Neuronal stem cell (in vitro differentiated cells): ENCODE results near the gene SCFD2.

Source experiments
- DNase-seq: peaks from one replicate; pipeline ENCODE4 v3.0.0-alpha.2; 2013; ENCODE audit warnings: low spot score
- H2AFZ ChIP-seq: one replicate; pipeline ENCODE4 v1.6.1; 2013; ENCODE audit warnings: mild to moderate bottlenecking, low read length, inconsistent platforms
- H2AK5ac ChIP-seq: 2 replicates; pipeline ENCODE4 v1.6.1; 2013; ENCODE audit warnings: low read depth, mild to moderate bottlenecking, inconsistent platforms, low read length, moderate library complexity, mixed read lengths
- H2BK120ac ChIP-seq: 2 replicates; pipeline ENCODE4 v1.6.1; 2013; ENCODE audit warnings: low read depth, mild to moderate bottlenecking, inconsistent platforms, low read length, moderate library complexity, mixed read lengths
- H2BK12ac ChIP-seq: one replicate; pipeline ENCODE4 v1.6.1; 2013; ENCODE audit warnings: low read length, inconsistent platforms
- H2BK15ac ChIP-seq: 2 replicates; pipeline ENCODE4 v1.6.1; 2013; ENCODE audit warnings: mild to moderate bottlenecking, low read length, inconsistent platforms, mixed read lengths
- H2BK5ac ChIP-seq: one replicate; pipeline ENCODE4 v1.6.1; 2013; ENCODE audit warnings: inconsistent platforms, mild to moderate bottlenecking, low read length, moderate library complexity
- H3K14ac ChIP-seq: one replicate; pipeline ENCODE4 v1.6.1; 2013; ENCODE audit warnings: low read length, inconsistent platforms
- H3K18ac ChIP-seq: 2 replicates; pipeline ENCODE4 v1.6.1; 2013; ENCODE audit warnings: low read length, inconsistent platforms
- H3K23ac ChIP-seq: 2 replicates; pipeline ENCODE4 v1.6.1; 2013; ENCODE audit warnings: low read depth, mild to moderate bottlenecking, mixed read lengths, low read length, inconsistent platforms; ENCODE audit not compliant: poor library complexity
- H3K27ac ChIP-seq: replicated peaks from 3 replicates; pipeline ENCODE4 v1.5.1; 2013; ENCODE audit warnings: low read length, inconsistent platforms
- H3K27me3 ChIP-seq, 3 experiments: 2 replicates each; pipeline ENCODE4 v1.6.1; 2013; ENCODE audit warnings: low read length in 3 of 3, mild to moderate bottlenecking in 2 of 3, inconsistent platforms in 1 of 3, low read depth in 1 of 3, mixed read lengths in 1 of 3, moderate library complexity in 1 of 3; ENCODE audit not compliant: control insufficient read depth in 3 of 3, insufficient read depth in 3 of 3
- H3K36me3 ChIP-seq, 2 donors: replicated peaks in 1 of 2; 2 replicates each; pipeline ENCODE4 v1.6.1; 2013; ENCODE audit warnings: low read length in 2 of 2; ENCODE audit not compliant: control insufficient read depth in 2 of 2, insufficient read depth in 2 of 2
- H3K4ac ChIP-seq: 2 replicates; pipeline ENCODE4 v1.6.1; 2013; ENCODE audit warnings: inconsistent platforms, mild to moderate bottlenecking, low read length, moderate library complexity
- H3K4me1 ChIP-seq, 2 donors: 1 replicate in 1 of 2; 2 replicates in 1 of 2; pipeline ENCODE4 v1.6.1; 2013; ENCODE audit warnings: low read length in 2 of 2, low read depth in 1 of 2; ENCODE audit not compliant: control insufficient read depth in 2 of 2, insufficient read depth in 1 of 2
- H3K4me2 ChIP-seq: one replicate; pipeline ENCODE4 v1.6.1; 2013; ENCODE audit warnings: mild to moderate bottlenecking, low read length, inconsistent platforms; ENCODE audit not compliant: insufficient read depth, poor library complexity, severe bottlenecking
- H3K4me3 ChIP-seq, 2 donors: 2 replicates each; pipeline ENCODE4 v1.5.1; 2013; ENCODE audit warnings: low read length in 2 of 2, mild to moderate bottlenecking in 2 of 2, inconsistent platforms in 1 of 2, moderate library complexity in 1 of 2
- H3K79me1 ChIP-seq: one replicate; pipeline ENCODE4 v1.6.1; 2013; ENCODE audit warnings: low read depth, mild to moderate bottlenecking, inconsistent platforms, low read length, moderate library complexity
- H3K9ac ChIP-seq: one replicate; pipeline ENCODE4 v1.6.1; 2013; ENCODE audit warnings: mild to moderate bottlenecking, low read depth, low read length, inconsistent platforms; ENCODE audit not compliant: poor library complexity
- H3K9me3 ChIP-seq, 2 donors: replicated peaks in 1 of 2; 2 replicates each; pipeline versions ENCODE3 to v1.6.1; 2013; ENCODE audit warnings: low read length in 2 of 2, mild to moderate bottlenecking in 2 of 2, inconsistent platforms in 1 of 2, low read depth in 1 of 2, mixed read lengths in 1 of 2, moderate library complexity in 1 of 2; ENCODE audit not compliant: control insufficient read depth in 2 of 2, insufficient read depth in 1 of 2
- H4K8ac ChIP-seq: one replicate; pipeline ENCODE4 v1.6.1; 2013; ENCODE audit warnings: low read depth, mild to moderate bottlenecking, inconsistent platforms, low read length, moderate library complexity
- H4K91ac ChIP-seq: one replicate; pipeline ENCODE4 v1.6.1; 2013; ENCODE audit warnings: low read length, low read depth, mild to moderate bottlenecking, inconsistent platforms; ENCODE audit not compliant: poor library complexity
- WGBS, 2 donors: extraction: QIAGEN DNeasy Blood & Tissue Kit; methylation state at CpG; one replicate each; pipeline ENCODE4 v1.1.7; 2013; ENCODE audit warnings: missing lambda C conversion rate in 2 of 2, mixed read lengths in 1 of 2; ENCODE audit not compliant: insufficient read length in 2 of 2, insufficient replicate concordance in 1 of 2; ENCODE audit errors: extremely low coverage in 2 of 2; 5-methylcytosine and 5-hydroxymethylcytosine counted together

The SCFD2 gene

GRCh38 chr4:52844596-52844995 is 521.3 kb downstream of the SCFD2 start:
- no peak overlapping the region for H3K4ac ChIP-seq
- H2AK5ac ChIP-seq, result no peak overlapping the region
- H3K9ac ChIP-seq, result no peak overlapping the region
- no peak overlapping the region for H3K4me2 ChIP-seq
- no peak overlapping the region for H3K23ac ChIP-seq
- H3K36me3 ChIP-seq, result no peaks in the 10 kb centered on the region
- H2BK15ac ChIP-seq, result no peak overlapping the region
- WGBS, 2 donors, result no CpG with 5 or more reads among the region's 2 CpGs
- H3K14ac ChIP-seq, result no peak overlapping the region
- no peak overlapping the region for H4K91ac ChIP-seq
- no peak overlapping the region for H2BK120ac ChIP-seq
- no peaks in the 10 kb centered on the region for H3K79me1 ChIP-seq
- no peak overlapping the region for H3K27ac ChIP-seq
- H3K18ac ChIP-seq, result no peak overlapping the region
- peaks cover 0 to 2% (median 0%) of the 10 kb centered on the region in 3 experiments for H3K27me3 ChIP-seq
- no peak overlapping the region for H4K8ac ChIP-seq
- H2BK12ac ChIP-seq, result no peak overlapping the region
- peaks cover 9 to 17% of the 10 kb centered on the region in 2 donors for H3K4me1 ChIP-seq
- DNase-seq, result no peak
- no peak overlapping the region for H2AFZ ChIP-seq
- no peaks in the 10 kb centered on the region for H3K9me3 ChIP-seq
- no peak overlapping the region for H2BK5ac ChIP-seq
- no peak overlapping the region for H3K4me3 ChIP-seq

GRCh38 chr4:52843958-52844357 is 521.9 kb downstream of the SCFD2 start:
- Histone ChIP-seq H2AK5ac (peak overlapping the region; percentile 39), H2BK15ac (no peak overlapping the region), H3K9ac (no peak overlapping the region), H3K4ac (no peak overlapping the region), H2AFZ (no peak overlapping the region), H3K79me1 (no peaks in the 10 kb centered on the region), H3K18ac (no peak overlapping the region), H3K27ac (no peak overlapping the region), H3K4me2 (no peak overlapping the region), H2BK120ac (no peak overlapping the region), H3K27me3 (peaks cover 0 to 2% (median 0%) of the 10 kb centered on the region in 3 experiments), H3K14ac (no peak overlapping the region), H3K23ac (no peak overlapping the region), H2BK12ac (peak overlapping the region; percentile 11), H4K91ac (no peak overlapping the region), H3K4me1 (peaks cover 9 to 17% of the 10 kb centered on the region in 2 donors), H3K9me3 (no peaks in the 10 kb centered on the region), H2BK5ac (no peak overlapping the region), H3K4me3 (no peak overlapping the region), H3K36me3 (no peaks in the 10 kb centered on the region), H4K8ac (no peak overlapping the region)
- DNase-seq, result no peak
- WGBS, 2 donors, result no CpG with 5 or more reads among the region's 3 CpGs

- Histone ChIP-seq H2AK5ac (no peak overlapping the region), H3K23ac (no peak overlapping the region), H3K36me3 (no peaks in the 10 kb centered on the region), H4K91ac (no peak overlapping the region), H3K18ac (no peak overlapping the region), H3K9ac (no peak overlapping the region), H4K8ac (no peak overlapping the region), H2BK15ac (no peak overlapping the region), H2BK5ac (no peak overlapping the region), H3K4me3 (no peak overlapping the region), H3K14ac (no peak overlapping the region), H3K4ac (no peak overlapping the region), H2BK12ac (no peak overlapping the region), H3K4me2 (no peak overlapping the region), H2BK120ac (no peak overlapping the region), H3K27ac (no peak overlapping the region), H3K4me1 (peaks cover 13 to 22% of the 10 kb centered on the region in 2 donors), H2AFZ (peak overlapping the region; percentile 85), H3K9me3 (no peaks in the 10 kb centered on the region), H3K27me3 (peaks cover 0 to 2% (median 0%) of the 10 kb centered on the region in 3 experiments), H3K79me1 (no peaks in the 10 kb centered on the region)
- WGBS, 2 donors, result no CpG with 5 or more reads among the region's 2 CpGs
- no peak for DNase-seq
These were observed 522.5 kb downstream of the SCFD2 start for GRCh38 chr4:52843351-52843750.

DNA sequence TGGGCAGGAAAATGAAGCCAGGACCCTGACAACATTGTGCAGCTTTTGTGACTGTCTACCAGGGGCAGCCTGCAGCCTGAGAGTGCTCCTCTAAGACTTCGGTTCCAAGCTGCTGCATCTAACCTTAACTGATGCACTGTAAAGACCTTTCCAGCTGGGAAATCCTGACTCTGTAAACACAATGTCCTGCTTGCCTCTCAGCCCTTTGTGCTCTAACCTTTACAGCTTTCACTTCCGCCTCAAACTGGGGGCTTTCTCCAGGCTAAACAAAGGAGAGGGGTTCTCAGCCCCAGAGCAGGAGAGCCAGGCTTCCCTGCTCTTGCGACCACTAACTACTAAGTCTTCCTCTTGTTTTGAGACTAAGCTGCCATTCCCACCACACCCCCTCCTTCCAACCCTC is 523.1 kb downstream of the SCFD2 start:
- Histone ChIP-seq H2BK15ac (no peak overlapping the region), H3K79me1 (no peaks in the 10 kb centered on the region), H3K27ac (no peak overlapping the region), H3K4ac (no peak overlapping the region), H4K91ac (no peak overlapping the region), H3K23ac (no peak overlapping the region), H2AK5ac (no peak overlapping the region), H4K8ac (no peak overlapping the region), H3K9ac (no peak overlapping the region), H3K9me3 (no peaks in the 10 kb centered on the region), H3K4me2 (no peak overlapping the region), H2BK12ac (no peak overlapping the region), H3K18ac (peak overlapping the region; percentile 11), H3K4me3 (no peak overlapping the region), H3K4me1 (peaks cover 14 to 24% of the 10 kb centered on the region in 2 donors), H2AFZ (peak overlapping the region; percentile 85), H3K36me3 (no peaks in the 10 kb centered on the region), H2BK5ac (no peak overlapping the region), H3K14ac (no peak overlapping the region), H2BK120ac (no peak overlapping the region), H3K27me3 (peaks cover 0 to 2% (median 0%) of the 10 kb centered on the region in 3 experiments)
- no peak for DNase-seq
- WGBS, 2 donors, result no CpG with 5 or more reads among the region's 3 CpGs
